Medulla oblongata (tissue), 1 donor: ENCODE data around the gene TERT.

ENCODE experiments used
- DNase-seq: peaks from one replicate; pipeline ENCODE4 v3.0.0-alpha.2; 2015; ENCODE audit errors: extremely low spot score

The TERT gene

GRCh38 chr5:1219098-1219767 is 75.6 kb downstream of the TERT start:
- DNase-seq, result no peak

DNA sequence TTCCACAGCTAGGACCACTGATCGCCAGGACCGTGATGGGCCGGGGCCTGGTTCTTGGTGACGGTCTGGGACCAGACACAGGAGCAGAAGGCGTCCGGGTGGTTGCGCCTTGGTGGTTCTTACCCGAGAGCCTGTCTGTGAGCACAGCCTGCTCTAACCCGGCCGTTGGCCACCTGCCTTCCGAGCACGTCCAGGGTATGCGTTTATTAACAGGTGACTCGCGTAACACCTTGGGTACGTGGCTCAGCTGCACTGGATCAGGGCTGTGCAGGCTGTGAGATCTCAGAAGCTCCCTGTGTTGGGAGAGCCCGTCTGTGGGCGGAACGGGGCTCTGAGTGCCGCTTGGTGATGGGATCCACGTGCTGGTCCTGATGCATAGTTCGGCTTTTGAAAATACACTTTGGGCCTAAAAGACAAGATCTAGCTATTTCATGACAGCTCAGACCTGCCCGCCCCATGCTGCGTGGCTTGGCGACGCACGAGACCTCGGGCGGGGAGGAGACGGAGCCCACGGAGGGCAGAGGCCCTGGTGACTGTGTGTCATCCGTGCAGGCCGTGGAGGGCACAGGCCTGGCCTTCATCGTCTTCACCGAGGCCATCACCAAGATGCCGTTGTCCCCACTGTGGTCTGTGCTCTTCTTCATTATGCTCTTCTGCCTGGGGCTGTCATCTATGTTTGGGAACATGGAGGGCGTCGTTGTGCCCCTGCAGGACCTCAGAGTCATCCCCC is 76.4 kb downstream of the TERT start:
- no peak for DNase-seq

DNA sequence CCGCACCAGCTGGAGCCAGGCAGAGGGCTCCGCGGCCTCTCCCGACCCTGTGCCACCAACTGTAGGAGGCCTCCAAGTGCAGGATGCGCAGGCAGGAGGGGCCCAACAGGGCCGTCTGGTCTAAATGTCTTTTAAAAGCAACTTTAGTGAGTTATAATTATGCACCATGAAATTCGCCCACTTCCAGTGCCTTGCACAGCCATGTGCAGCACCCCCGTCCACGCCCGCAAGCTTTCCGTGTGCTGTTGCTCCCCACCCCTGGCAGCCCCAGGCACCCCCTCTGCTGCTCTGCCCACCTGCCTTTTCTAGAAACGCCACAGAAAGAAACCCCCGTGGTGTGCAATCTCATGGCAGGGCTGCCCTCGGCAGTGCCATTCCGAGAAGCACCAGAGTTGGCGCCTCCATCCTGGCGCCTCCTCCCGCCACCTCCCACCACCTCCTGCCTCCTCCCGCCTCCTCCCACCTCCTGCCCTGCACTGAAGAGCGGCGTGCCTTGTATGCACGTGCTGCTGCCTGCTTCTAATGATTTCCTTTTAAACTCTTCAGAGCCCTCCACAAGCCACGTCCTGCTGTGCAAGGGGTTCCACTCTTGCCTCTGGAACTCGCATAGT is 77.2 kb downstream of the TERT start:
- no peak for DNase-seq

DNA sequence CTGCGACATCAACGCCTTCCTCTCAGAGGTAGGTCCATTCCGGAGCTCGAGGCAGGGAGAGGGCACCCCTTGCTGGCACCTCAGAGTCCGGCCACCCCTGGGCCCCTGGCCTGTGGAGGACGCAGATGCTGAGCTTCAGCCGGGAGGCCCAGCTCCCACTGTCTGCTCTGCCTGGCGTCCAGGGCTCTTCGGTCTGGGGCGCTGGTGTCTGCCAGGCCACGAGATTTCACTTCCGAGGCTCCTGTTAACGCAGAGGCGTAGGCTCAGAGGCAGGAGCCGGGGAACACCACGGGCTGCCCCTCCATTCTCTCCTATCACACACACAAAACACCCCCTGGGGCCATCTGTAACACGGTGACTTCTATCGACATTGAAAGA is 78.0 kb downstream of the TERT start:
- DNase-seq, result no peak

- DNase-seq, result no peak
Measured at GRCh38 chr5:1216211-1216917, 78.5 kb downstream of the TERT start.

DNA sequence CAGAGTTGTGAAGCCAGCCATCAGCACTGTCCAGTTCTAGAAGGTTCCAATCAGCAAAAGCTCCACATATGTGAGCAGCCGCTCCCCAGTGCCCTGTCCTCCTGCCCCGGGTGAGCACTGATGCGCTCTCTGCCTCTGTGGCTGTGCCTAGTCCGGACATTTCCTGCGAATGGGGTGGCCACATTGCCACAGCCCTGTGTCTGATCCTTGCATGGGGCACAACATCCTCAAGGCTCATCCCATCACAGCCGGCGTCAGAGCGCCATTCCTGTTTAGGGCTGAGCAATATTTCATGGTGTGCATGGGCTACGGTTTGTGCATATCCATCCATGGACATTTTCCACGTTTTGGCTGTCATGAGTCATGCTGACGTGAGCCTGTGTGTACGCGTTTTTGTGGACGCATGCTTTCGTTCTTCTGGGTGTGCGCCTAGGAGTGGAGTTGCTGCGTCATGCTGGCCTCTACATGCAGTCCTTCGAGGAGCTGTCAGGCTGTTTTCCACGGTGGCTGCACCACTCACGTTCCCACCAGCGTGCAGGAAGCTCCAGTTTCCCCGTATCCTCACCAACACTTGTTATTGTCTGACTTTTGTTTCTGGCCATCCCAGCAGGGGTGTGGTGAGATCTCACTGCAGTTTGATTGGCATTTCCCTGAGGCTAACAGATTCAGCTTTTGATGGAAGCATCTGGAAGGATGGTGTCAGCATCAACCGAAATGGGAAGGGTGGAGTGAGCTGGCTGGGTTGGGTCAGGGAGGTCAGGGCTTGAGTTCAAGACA is 79.4 kb downstream of the TERT start:
- no peak for DNase-seq

DNA sequence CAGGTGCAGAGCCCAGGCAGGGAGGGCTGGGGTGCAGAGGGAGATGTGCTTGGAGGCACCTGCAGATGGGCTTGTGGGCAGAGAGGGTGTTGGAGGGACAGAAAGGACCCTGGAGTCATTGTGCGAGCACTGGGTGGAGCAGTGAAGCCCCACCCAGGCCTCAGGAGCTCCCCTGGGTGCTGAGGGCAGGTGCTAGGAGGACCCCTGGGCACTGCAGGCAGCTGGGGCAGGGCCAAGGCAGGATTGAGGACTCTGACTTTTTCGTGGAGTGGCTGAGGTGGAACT is 80.0 kb downstream of the TERT start:
- DNase-seq, result no peak

GRCh38 chr5:1214163-1214935 is 80.5 kb downstream of the TERT start:
- DNase-seq, result no peak

DNA sequence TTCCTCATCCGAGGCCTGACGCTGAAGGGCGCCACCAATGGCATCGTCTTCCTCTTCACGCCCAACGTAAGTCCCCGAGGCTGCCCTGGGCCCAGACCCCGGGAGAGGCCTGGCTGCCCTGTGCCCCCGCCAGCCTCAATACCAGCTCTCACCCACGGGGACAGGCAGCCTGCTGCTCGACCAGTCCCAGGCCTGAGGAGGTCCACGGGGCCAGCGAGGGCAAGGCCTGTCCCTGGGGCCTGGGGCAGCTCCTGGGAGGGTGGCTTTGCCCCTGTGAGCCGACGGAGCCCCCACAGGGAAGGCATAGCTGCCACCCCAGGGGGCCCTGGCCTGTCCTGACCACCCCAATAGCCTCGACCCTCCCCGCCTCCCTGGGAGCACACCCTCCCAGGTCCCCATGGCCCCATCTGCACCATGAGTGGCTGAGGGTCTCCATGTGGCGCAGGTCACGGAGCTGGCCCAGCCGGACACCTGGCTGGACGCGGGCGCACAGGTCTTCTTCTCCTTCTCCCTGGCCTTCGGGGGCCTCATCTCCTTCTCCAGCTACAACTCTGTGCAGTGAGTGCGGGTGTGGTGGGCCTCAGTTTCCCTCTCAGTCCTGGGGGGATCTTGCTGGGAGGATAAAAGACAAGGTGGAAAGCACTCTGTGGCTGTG is 81.2 kb downstream of the TERT start:
- DNase-seq, result no peak

DNA sequence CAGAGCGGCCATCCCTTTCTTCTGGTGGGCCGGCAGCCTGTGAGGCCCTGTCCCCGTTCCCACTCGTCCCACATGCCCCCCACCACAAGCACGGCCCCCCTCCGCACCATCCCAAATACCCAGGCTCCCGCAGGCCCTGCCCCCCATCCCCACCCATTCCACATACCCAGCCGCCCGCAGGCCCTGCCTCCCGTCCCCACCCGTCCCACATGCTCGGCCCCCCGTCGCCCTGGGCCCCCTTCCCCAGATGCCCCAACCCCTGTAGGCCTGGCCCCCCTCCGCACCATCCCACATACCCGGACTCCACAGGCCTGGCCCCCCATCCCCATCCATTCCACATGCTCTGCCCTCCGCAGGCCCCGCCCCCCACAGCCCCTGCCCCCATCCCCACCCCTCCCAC is 82.0 kb downstream of the TERT start:
- DNase-seq, result no peak

- DNase-seq, result no peak
Measured at GRCh38 chr5:1212271-1212670, 82.6 kb downstream of the TERT start.

- no peak for DNase-seq
Measured at GRCh38 chr5:1211701-1212100, 83.2 kb downstream of the TERT start.

GRCh38 chr5:1210832-1211251 is 84.0 kb downstream of the TERT start:
- DNase-seq, result no peak

DNA sequence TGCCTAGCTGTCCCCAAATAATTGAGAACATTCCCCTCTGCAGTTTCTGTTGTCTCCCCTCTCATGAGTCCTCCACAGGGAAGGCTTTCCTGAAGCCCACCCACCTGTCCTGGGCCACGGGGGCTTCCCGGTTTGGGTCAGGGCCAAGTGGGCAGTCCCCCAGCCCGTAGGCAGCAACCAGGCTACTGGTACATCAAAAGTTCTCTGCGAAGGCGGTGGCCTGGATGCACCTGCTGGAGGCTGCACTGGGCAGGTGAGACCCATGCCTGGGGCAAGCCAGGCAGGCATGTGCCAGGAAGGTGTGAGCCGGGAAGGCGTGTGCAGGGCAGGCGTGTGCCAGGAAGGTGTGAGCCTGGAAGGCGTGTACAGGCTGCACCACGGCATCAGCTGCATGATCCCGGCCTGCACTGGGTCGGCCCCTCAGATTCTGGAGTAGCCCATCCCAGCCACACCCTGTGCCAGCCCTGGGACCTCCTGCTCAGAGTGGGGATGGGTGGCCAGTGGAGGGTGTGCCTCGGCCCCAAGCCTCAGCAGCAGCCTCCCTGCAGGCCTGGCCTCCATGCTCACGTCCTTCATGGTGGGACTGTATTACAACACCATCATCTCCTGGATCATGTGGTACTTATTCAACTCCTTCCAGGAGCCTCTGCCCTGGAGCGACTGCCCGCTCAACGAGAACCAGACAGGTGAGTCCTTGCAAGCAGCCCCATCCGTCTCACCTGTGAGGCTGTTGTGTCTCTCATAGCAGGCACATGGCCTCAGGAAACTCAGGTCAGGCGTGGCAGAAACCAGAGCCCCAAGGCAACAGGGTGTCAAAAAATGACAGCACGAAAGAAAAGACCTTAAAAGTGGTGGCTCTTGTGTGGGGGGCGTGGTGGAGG is 84.7 kb downstream of the TERT start:
- no peak for DNase-seq

GRCh38 chr5:1209489-1209852 is 85.4 kb downstream of the TERT start:
- no peak for DNase-seq

- DNase-seq, result no peak
Measured at GRCh38 chr5:1208743-1209488, 86.0 kb downstream of the TERT start.

GRCh38 chr5:1208221-1208742 is 86.6 kb downstream of the TERT start:
- DNase-seq, result no peak

- DNase-seq, result no peak
Measured at GRCh38 chr5:1207555-1207954, 87.3 kb downstream of the TERT start.
